OCI-LY3 (cell line): ENCODE measurements around the gene RPL5.

ENCODE experiments used
- H2AFZ ChIP-seq: fragments of 200-600, 300-600 bp; shearing (Covaris generic); 2 replicates; pipeline ENCODE4 v1.6.0; 2014; ENCODE audit warnings: antibody characterized with exemption, low read depth, low read length
- H3K27ac ChIP-seq: fragments of 200-600, 300-600 bp; sonication (generic); 2 replicates; pipeline ENCODE4 v1.5.1; 2014; ENCODE audit warnings: mild to moderate bottlenecking, low read length, moderate library complexity, mixed read lengths
- H3K27me3 ChIP-seq: fragments of 200-600, 300-600 bp; sonication (generic); 2 replicates; pipeline ENCODE4 v1.6.1; 2014; ENCODE audit warnings: low read depth, low read length, mixed read lengths
- H3K36me3 ChIP-seq: fragments of 200-600, 300-600 bp; sonication (generic); replicated peaks from 2 replicates; pipeline ENCODE3; 2014; ENCODE audit warnings: low read depth, low read length, mixed read lengths
- H3K4me1 ChIP-seq: fragments of 300-600, 200-600 bp; sonication (generic); 2 replicates; pipeline ENCODE4 v1.6.1; 2014; ENCODE audit warnings: low read length, mixed read lengths
- H3K4me2 ChIP-seq: fragments of 200-600, 300-600 bp; sonication (generic); 2 replicates; pipeline ENCODE4 v1.6.1; 2014; ENCODE audit warnings: low read length, mixed read lengths
- H3K4me3 ChIP-seq: fragments of 300-600, 200-600 bp; sonication (generic); 2 replicates; pipeline ENCODE4 v1.5.1; 2014; ENCODE audit warnings: antibody characterized with exemption, mild to moderate bottlenecking, low read length, moderate library complexity
- H3K79me2 ChIP-seq: fragments of 300-600, 200-600 bp; shearing (Covaris generic); 2 replicates; pipeline ENCODE4 v1.6.1; 2014; ENCODE audit warnings: mild to moderate bottlenecking, low read length, mixed read lengths
- H3K9ac ChIP-seq: fragments of 300-600, 200-600 bp; shearing (Covaris generic); 2 replicates; pipeline ENCODE4 v1.6.0; 2014; ENCODE audit warnings: mild to moderate bottlenecking, low read length, moderate library complexity
- H3K9me3 ChIP-seq: fragments of 200-600, 300-600 bp; shearing (Covaris generic); 2 replicates; pipeline ENCODE4 v1.6.1; 2014; ENCODE audit warnings: low read length, mixed read lengths; ENCODE audit not compliant: insufficient read depth
- H4K20me1 ChIP-seq: fragments of 200-600, 300-600 bp; sonication (generic); 2 replicates; pipeline ENCODE4 v1.6.1; 2016; ENCODE audit warnings: low read length, mixed read lengths; ENCODE audit not compliant: insufficient read depth
- CTCF ChIP-seq: fragments of 200-600, 300-600 bp; sonication (generic); IDR thresholded peaks from 2 replicates; pipeline ENCODE4 v1.5.1; 2014; ENCODE audit warnings: antibody characterized with exemption, low read length, low read depth
- EZH2phosphoT487 ChIP-seq: fragments of 200-600 bp; shearing (Covaris generic); IDR thresholded peaks from 2 replicates; pipeline ENCODE4 v1.6.1; 2018; ENCODE audit warnings: antibody characterized with exemption, mixed run types, low read depth

The RPL5 gene

GRCh38 chr1:92859400-92860039, 27.7 kb downstream of the RPL5 start:
- no peaks in the 10 kb centered on the region for H3K9me3 ChIP-seq
- peaks cover 9% of the 10 kb centered on the region for H3K4me1 ChIP-seq
- H3K36me3 ChIP-seq = no peaks in the 10 kb centered on the region
- H3K4me3 ChIP-seq = peak overlapping the region; percentile 40
- H2AFZ ChIP-seq = no peak overlapping the region
- no peak for TF ChIP-seq CTCF
- peaks cover 1% of the 10 kb centered on the region; the same call in 1 of the 2 replicates for H4K20me1 ChIP-seq
- no peaks in the 10 kb centered on the region for H3K79me2 ChIP-seq
- no peak overlapping the region for H3K9ac ChIP-seq
- H3K27me3 ChIP-seq = no peaks in the 10 kb centered on the region
- H3K27ac ChIP-seq = no peak overlapping the region
- H3K4me2 ChIP-seq = peak overlapping the region; percentile 52

- Histone ChIP-seq H3K36me3 (no peaks in the 10 kb centered on the region), H3K9ac (no peak overlapping the region), H3K4me1 (peaks cover 9% of the 10 kb centered on the region), H3K4me2 (no peak overlapping the region), H4K20me1 (no peaks in the 10 kb centered on the region), H2AFZ (no peak overlapping the region), H3K79me2 (no peaks in the 10 kb centered on the region), H3K9me3 (no peaks in the 10 kb centered on the region), H3K27ac (no peak overlapping the region), H3K4me3 (no peak overlapping the region), H3K27me3 (no peaks in the 10 kb centered on the region)
- TF ChIP-seq CTCF (no peak), EZH2phosphoT487 (no peak)
Measured at GRCh38 chr1:92862605-92863004, 30.8 kb downstream of the RPL5 start.

- Histone ChIP-seq H3K4me2 (no peak overlapping the region), H2AFZ (no peak overlapping the region), H3K27ac (no peak overlapping the region), H4K20me1 (no peaks in the 10 kb centered on the region), H3K4me3 (no peak overlapping the region), H3K79me2 (no peaks in the 10 kb centered on the region), H3K36me3 (no peaks in the 10 kb centered on the region), H3K4me1 (peaks cover 4% of the 10 kb centered on the region; the same call in 1 of the 2 replicates), H3K27me3 (no peaks in the 10 kb centered on the region), H3K9me3 (no peaks in the 10 kb centered on the region), H3K9ac (no peak overlapping the region)
- no peak for TF ChIP-seq EZH2phosphoT487
Measured at GRCh38 chr1:92864131-92864530, 32.3 kb downstream of the RPL5 start.

GRCh38 chr1:92870591-92870990, 38.8 kb downstream of the RPL5 start:
- Histone ChIP-seq H2AFZ (no peak overlapping the region), H3K4me2 (no peak overlapping the region), H3K9ac (no peak overlapping the region), H3K27me3 (no peaks in the 10 kb centered on the region), H3K79me2 (no peaks in the 10 kb centered on the region), H3K27ac (no peak overlapping the region), H3K9me3 (no peaks in the 10 kb centered on the region), H3K4me3 (no peak overlapping the region), H3K4me1 (no peaks in the 10 kb centered on the region), H3K36me3 (peaks cover 19% of the 10 kb centered on the region), H4K20me1 (no peaks in the 10 kb centered on the region)
- TF ChIP-seq EZH2phosphoT487 (no peak), CTCF (no peak)
